Hippocampal formation (tissue), 2 donors: ENCODE measurements around the gene CTTN.
"Not testable (repeated sequence)": the region's sequence is repeated elsewhere in the genome, so short reads cannot be mapped to it uniquely, and the experiment has no call there.

ENCODE experiments used
- DNase-seq, 2 donors: peaks; one replicate each; lab custom pipeline; 2025; lab: John Stamatoyannopoulos, UW

Gene CTTN

DNA sequence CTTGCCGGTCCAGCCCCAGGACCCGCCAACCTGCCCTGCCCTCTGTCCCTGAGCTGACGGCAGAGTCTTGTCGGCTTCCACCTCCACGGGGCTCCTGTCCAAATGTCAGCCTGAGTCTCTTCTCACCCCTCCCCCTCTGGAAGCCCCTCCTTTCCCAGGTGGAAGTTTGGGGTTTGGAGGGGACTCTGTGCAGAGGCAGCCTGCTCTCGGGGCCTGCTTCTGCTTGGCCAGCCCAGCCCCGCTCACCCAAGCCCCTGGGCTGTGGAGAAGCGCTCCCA lies 31.0 kb downstream of the CTTN start:
- no peak for DNase-seq

DNA sequence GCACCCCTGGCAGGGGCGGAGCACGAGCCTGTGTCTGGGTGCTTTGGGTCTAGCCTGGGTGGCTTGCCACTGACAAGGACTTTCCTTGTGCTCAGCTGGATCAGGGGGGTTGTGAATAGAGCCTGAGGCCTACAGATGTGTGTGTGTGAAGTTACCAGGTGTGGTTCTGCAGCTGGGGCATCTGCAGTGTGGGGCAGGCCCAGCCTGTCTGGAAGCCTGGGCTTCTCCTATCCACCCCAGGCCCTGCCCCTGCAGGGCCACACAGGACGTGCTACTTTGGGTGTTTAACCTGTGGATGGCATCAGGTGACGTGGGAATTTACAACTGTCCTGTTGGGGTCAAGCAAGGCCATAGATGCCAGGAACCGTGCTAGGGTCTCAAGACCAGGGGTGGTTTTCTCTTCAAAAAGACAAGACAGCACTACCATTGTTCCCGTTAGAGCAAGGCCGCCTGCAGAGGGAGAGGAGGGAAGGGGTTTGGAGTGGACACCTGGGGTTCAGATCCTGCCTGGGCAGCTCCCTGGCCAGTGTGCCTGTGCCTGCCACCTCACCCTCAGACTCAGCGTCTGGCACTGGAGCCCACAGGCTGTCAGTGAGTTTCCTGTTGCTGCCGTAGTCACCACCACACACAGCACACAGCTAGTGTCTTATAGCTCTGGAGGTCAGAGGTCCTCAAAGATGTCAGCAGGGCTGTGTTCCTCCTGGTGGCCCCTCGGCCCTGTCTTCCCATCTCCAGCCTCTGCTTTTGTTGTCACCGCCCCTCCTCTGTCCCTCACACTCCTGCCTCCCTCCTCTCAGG lies 31.6 kb downstream of the CTTN start:
- DNase-seq, result no peak

DNA sequence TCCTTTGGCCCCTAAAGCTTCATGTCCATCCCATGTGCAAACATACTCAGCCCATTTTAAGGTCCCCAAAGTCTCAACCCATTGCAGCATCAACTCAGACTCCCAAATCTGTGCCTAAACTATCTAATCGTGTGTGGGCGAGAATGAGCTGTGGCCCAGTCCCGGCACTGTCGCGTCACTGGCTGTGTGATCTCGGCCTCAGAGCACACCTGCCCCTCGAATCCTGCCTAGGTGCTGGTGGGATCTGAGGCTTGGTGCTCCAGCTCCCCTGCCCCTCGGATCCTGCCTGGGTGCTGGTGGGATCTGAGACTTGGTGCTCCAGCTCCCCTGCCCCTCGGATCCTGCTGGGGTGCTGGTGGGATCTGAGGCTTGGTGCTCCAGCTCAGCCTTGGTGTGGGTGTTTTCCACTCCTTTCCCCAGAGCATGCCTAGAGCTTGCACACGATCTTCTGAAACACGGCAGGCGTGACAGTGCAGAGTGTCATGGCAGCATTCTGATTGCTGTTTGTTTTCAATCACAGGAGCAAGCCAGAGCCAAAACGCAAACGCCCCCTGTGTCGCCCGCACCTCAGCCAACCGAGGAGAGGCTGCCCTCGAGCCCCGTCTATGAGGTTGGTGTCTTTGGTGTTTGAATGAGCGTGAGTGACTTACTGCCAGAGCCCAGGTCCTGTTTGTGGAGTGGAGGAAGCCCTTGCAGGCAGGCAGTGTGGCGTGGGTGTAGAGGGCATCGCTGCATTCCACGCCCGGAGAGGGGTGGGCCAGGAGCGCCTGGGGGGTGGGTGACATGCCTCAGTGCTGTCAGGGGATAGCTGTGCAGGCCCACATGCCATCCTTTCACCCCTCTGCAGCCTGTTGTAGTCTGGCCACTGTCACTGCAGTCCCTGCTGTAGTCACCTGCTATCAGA lies 32.6 kb downstream of the CTTN start:
- DNase-seq, result no peak

DNA sequence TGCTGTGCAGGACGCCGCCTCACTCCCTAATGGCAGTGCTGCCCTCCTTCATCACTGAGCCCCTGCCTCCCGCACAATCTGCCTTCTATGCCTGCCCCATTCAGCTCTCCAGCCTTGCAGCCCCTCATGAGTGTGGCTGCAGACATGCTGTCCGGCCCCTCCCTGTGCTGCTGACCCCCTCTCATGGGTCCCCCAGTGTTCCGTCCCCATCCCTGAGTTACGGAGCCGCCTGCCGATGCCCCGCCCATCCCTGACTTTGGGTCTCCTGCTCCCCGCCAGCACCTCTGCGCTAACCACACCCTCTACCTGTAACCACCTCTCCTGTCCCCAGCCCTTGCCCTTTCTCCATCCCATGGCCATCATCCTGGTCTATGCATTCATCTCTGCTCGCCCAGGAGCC lies 33.3 kb downstream of the CTTN start:
- DNase-seq, result no peak

DNA sequence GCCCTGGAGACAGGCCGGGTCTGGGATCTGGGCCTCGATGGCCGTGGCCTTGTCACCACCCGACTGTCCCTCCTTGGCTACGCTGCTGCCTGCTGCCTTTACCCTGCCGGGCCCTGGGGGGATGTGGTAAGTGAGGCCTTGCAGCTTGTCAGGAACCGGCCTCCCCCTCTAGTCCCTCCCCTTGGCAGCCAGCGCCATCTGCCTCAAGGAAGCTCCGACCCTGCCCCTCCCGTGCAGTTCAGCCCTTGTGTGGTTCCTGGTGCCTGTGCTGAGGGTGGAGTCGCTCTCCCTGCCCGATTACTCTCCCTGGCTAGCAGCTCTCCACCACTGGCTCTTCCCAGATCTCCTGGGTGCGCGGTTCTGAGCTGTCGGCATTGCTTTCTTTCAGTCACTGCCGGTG lies 33.7 kb downstream of the CTTN start:
- DNase-seq, result no peak

DNA sequence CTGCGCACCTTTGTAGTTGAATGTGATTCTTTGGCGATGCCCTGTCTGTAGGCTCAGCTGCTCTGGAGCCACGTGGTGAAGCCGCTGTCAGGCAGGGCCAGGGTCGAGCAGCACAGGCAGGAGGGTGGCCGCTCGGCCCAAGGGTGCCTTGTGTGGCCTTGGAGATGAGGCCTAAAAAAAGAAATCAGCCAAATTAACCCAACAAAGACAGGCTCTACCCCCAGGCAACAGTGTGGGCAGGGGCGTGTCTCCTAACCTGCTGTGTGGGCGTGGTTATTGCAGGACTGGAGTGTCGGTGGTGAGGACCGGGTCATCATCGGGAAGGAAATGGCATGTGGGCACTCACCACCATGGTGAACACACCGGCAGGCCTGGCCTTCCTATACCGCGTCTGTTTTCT lies 34.3 kb downstream of the CTTN start:
- no peak for DNase-seq

DNA sequence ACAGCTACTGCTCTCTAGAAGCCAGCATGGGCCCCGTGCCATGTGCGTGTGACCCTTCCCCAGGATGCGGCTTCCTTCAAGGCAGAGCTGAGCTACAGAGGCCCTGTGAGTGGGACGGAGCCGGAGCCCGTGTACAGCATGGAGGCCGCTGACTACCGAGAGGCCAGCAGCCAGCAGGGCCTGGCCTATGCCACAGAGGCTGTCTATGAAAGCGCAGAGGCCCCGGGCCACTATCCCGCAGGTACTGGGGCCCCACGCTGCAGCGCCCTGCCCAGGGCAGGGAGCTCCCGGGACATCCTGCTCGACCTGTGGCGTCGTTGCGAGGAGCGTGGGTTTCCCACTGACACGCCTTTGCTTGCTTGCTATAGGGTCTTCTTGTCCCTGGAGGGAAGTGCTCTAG lies 34.7 kb downstream of the CTTN start:
- no peak for DNase-seq

DNA sequence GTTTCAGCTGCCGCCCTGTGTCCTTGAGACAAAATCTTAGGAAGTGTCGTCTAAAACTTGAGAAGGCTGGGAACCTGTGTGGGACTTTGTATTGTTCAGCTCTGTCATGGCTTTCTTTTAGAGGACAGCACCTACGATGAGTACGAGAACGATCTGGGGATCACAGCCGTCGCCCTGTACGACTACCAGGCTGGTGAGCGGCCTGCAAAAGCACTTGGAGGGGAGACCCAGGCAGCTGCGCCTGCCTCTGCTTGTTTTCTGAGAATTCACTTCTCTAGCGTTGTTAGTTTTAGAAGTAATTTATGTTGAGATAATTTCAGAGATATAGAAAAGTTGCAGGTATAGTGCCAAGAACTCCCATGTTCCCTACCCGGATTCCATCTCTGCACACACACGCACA lies 35.2 kb downstream of the CTTN start:
- no peak for DNase-seq

DNA sequence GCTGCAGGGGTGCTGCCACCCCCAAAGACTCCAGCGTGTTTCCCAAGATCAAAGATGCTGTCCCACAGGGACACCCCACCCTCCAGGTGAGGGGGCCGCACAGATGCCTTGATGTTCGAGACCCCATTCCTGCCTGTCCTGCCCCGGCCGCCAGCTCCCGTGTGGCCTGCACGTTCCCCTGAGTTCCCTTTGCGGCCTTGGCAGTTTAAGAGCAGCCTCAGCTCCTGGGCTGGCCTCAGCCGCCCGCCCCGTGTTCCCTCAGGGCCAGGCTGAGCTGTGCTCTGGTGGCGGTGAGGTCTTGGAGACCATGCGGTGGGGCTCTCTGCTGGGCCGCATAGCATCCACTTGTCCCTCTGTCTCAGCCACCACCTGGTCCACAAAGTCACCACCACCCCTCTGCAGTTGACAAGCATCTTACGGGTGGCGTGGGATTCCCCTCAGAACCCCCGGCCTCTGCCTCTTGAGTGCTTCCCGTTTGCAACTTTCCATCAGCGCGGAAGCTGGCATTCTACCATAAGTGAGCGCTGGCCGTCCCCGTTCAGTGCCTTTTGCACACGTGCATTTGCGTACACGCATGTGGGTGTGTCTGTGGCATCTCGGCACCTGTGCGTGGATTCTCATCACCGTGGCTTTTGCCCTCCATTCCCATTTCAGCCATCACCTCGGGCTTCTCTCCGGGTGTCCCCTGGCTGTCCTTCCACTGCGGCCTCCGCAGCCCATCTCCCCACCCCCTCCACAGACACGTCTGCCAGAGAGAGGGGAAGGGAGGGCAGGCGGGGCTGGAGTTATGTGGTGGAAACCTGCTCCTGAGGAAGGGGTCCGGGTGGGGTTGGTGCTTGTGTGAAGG lies 35.9 kb downstream of the CTTN start:
- no peak for DNase-seq

DNA sequence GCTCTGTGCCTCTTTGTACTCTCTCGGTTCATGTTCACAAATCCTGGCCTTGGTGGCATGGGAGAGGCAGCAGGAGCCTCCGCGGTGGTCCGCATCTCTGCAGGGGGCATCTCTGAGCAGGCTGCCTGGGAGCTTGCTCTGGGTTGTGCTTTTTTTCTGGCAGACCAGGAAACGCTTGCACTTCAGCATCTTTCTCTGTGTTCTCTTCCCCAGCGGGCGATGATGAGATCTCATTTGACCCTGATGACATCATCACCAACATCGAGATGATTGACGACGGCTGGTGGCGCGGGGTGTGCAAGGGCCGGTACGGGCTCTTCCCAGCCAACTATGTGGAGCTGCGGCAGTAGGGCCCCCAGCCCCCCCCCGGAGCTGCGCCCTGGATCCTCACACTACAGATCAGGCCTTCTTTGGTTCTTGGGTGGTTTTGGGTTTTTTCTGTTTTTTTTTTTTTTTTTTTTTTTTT lies 36.5 kb downstream of the CTTN start:
- no peak for DNase-seq

DNA sequence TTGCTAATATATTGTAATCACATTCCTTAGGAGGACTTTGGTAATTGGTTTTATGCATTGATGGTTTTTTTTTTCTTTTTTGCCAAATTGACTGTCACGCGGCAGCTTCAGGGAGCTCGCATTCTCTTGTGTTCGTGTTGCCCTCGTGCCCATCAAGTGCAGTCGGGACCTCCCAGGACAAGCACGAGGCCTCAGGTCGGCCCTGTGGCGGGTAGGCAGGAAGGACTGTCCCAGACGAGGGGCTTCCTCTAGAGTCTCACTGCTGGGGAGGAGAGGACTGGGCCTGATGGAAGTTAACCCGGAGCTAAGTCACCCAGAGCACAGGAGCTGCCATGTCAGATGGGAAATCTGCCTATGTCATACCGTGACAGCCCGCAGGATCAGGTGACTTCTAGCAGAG lies 37.0 kb downstream of the CTTN start:
- DNase-seq, result no peak

DNA sequence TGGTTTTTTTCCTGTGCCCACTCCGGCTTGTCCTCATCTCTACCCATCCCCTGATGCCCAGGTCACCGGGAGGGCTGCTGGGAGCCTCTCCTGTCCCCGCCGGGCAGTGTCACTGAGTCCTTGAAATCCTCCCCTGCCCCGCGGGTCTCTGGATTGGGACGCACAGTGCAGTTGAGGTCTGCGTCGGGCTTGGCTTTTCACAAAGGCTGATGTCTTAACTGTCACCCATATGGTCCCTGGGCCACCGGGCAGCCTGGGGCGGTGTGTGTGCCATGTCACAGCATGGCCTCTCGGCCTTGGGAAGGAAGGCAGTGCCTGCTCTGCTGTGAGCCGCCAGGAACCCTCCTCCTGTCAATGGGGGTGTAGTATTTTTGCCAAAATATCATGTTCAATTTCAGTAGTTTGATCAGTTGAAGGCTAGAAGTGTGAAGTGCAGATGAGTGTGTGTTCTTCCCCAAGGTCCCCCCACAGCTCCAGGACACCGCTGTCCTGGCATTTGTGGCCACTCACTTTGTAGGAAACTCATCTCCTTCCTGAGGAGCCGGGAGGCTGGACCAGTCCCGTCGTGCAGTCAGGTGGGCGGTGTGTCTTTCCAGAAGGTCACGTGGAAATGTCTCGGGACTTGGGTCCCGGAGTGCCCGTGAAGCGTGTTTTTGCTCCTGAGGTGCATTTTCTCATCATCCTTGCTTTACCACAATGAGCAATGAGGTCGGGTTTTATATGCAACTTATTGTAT lies 37.6 kb downstream of the CTTN start:
- DNase-seq, result no peak

DNA sequence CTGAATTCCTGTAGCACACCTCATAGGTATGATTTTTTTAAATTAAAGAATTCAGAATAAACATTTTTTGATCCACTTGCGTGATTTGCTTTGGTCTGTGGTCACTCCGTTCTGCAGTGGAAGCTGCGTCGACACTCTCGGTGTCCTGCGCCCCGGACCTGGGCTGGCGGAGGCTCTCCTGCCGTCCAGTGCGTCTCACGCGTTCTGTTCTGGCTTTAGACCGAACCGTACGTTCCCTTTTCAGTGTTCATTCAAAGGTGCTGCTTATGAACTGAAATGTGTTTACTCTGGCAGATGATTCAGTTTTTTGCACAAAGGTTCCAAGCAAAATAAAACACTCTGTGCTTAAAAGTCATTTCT lies 38.2 kb downstream of the CTTN start:
- DNase-seq, result no peak

DNA sequence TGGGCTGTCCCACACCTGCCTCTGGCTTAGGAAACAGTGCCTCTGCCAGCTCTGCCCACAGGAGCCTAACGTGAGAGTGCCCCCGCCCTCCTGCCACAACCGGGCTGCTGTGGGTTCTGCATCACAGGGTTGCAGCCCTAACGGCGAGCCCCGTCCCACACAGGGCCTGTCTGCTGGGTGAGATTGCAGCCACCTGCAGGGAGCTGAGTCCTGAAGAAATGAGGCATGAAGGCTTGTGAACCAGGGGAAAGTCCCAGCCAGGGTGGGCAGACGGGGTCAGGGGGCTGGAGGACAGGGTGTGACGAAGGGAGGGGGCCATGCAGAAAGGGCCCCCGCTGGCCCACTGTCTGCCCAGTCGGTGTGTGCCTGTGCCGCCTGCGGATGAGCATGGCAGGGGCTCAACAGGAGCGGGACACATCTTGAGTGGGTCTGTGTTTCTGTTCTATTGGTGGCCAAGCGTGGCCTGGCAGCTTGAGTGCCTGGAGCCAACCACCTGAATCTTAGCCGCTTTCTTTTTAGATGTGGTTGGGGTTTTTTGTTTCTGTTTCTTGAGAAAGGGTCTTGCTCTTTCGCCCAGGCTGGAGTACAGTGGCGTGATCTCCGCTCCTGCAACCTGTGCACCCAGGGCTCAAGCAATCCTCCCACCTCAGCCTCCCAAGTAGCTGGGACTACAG lies 38.9 kb downstream of the CTTN start:
- DNase-seq, result no peak

DNA sequence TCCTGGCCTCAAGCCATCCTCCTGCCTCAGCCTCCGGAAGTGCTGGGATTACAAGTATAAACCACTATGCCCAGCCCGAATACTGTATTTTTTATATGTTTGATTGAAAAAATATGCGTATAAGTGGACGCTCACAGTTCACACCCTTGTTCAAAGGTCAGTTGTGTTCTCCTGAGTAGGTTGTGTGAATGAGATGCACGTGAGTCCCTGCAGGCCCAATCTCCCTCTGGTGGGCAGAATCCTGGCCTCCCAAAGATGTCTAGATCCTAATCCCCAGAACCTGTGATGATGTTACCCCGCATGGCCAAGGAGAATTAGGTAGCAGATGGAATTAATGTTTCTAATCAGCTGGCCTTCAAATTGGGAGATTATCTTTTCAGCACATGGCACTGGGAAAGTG lies 41.9 kb downstream of the CTTN start:
- no peak for DNase-seq

DNA sequence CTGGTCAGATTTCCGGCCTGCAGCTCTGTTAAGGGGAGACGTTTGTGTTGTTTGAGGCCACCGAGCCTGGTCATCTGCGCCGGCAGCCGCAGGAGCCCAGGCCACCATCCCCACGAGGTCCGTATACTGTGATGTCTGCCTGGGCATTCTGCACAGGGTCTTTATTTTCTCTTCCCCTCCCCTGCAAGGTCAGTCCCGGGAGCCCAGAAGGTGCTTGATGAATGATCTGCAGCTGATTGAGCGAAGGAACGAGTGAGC lies 45.4 kb downstream of the CTTN start:
- DNase-seq, result no peak

DNA sequence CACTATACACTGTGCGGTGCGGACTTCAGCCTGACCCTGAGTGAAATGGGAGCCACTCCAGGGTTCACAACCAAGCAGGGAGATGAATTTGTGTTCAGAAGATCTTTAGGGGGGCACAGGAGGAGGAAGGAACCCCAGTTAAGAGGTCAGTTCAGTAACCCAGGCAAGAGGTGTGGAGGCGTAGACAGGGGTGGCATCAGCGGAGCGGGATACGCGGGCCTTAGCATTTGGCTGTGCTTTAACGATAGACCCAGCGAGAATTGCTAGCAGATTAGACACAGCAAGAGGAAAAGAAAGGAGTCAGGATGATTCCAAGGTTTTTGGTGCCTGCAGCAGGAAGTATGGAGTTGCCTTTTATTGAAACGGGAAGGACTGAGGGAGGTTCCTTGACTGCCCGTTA lies 46.8 kb downstream of the CTTN start:
- DNase-seq, result no peak

DNA sequence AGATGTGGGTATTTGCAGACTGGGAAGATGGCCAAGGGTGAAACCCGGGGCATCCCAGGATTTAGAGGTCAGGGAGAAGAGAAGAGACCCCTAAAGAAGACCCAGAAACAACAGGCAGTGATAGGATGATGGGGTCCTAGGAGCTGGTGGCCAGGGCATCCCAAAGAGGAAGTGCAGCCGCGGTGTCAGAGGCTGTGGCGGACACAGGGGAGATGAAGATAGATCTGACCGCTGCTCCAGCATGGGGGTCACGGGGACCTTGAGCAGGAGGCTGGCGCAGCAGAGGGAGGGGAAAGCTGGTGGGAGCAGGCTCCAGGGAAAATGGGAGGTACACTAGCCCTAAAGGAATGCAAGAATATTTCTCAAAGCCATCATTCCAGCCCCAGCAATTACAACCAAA lies 47.3 kb downstream of the CTTN start:
- no peak for DNase-seq

DNA sequence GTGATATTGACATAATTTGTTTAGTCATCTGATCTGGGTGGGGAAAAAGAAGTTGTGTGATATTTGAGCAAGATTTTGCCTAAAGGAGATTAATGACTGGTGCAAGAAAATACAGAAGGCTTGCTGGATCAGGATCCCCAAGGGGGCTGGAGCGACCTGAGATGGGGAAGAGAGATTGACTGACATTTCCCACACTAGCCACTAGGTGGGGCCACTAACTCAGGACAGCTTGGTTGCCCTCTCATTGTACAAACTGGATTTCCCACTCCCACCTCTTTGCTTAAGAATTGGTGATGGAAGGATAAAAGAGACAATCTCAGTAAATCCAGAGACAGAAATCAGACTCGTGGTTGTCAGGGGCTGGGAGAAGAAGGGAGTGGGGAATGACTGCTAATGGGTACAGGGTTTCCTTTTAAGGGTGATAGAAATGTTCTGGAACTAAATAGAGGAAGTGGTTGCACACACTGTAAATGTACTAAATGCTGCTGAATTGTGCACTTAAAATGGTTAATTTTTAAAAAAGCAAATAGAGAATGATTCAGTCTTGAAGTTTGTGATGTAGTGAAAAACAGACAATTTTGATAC lies 50.7 kb downstream of the CTTN start:
- no peak for DNase-seq

DNA sequence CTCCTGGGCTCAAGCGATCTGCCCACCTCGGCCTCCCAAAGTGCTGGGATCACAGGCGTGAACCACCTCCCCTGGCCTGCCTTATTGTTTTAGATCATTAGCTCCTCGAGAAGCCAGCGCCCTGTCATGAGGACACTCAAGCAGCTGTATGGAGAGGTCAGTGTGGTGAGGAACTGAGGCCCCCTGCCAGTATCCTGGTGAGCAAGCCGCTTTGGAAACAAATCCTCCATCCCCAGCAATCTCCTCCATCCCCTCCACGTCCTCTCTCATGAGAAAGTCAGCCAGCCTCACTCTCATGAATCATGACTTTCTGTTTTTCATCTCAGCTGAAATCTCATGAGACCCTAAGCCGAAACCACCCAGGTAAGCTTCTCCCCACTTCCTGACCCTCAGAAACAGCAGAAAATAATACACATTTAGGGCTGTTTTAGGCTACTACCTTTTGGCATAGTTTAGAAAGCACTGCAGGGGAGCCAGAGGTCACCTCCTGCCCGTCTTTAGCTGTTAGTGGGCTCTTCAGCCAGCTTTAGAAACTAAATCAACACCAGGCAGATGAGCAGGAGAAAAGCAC lies 56.0 kb downstream of the CTTN start:
- DNase-seq, result no peak

DNA sequence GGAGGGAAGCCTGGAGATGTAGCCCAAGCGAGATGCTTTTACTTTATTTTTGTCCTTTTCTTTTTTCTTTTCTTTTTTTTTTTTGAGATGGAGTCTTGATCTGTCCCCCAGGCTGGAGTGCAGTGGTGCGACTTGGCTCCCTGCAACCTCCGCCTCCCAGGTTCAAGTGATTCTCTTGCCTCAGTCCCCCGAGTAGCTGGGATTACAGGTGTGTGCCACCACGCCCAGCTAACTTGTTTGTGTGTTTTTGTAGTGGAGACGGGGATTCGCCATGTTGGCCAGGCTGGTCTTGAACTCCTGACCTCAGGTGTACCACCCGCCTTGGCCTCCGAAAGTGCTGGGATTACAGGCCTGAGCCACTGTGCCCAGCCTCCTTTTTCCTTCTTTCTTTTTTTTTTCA lies 56.5 kb downstream of the CTTN start:
- DNase-seq, result not testable (repeated sequence)
